Type B pancreatic cell (in vitro differentiated cells): ENCODE measurements around the gene SAP130. TPM values are rescaled to one million over a fixed set of nuclear protein-coding genes. Genes with fewer than 3 reads are reported as not detected.

Experiments used
- DNase-seq: peaks from one replicate; pipeline ENCODE4 v3.0.0; 2021; ENCODE audit warnings: mixed read lengths; ENCODE audit not compliant: unreplicated experiment; ENCODE audit errors: extremely low spot score
- H3K27ac Mint-ChIP-seq: 2 replicates; pipeline ENCODE4 v1.8.0; 2021; ENCODE audit warnings: mild to moderate bottlenecking, mixed read lengths
- H3K27me3 Mint-ChIP-seq: 2 replicates; pipeline ENCODE4 v1.8.0; 2021; ENCODE audit warnings: mixed read lengths
- H3K36me3 Mint-ChIP-seq: 2 replicates; pipeline ENCODE4 v1.8.0; 2021; ENCODE audit warnings: mixed read lengths
- H3K4me1 Mint-ChIP-seq: one replicate; pipeline ENCODE4 v1.8.0; 2021; ENCODE audit warnings: mixed read lengths; ENCODE audit not compliant: unreplicated experiment
- H3K4me3 Mint-ChIP-seq: 2 replicates; pipeline ENCODE4 v1.8.0; 2021; ENCODE audit warnings: mild to moderate bottlenecking, mixed read lengths
- H3K9me3 Mint-ChIP-seq: 2 replicates; pipeline ENCODE4 v1.8.0; 2021; ENCODE audit warnings: mixed read lengths
- CTCF ChIP-seq: fragments of 200-600 bp; sonication (generic); conservative IDR thresholded peaks from 2 replicates; pipeline ENCODE4 v1.5.0; 2021; ENCODE audit warnings: antibody characterized with exemption, mild to moderate bottlenecking
- total RNA-seq: library from RNA; stranded (reverse); gene quantifications from 2 replicates; pipeline ENCODE4 v1.2.1, GENCODE V29; 2021; ENCODE audit warnings: low replicate concordance

Gene SAP130
- total RNA-seq, 1 donor from 2014 or later: 41.9 TPM

GRCh38 chr2:127961729-127962128 is 66.1 kb downstream of the SAP130 start:
- Mint-ChIP-seq H3K4me1 (no peaks in the 10 kb centered on the region), H3K36me3 (peaks cover 26% of the 10 kb centered on the region), H3K9me3 (no peaks in the 10 kb centered on the region), H3K4me3 (no peak overlapping the region), H3K27ac (no peak overlapping the region), H3K27me3 (no peaks in the 10 kb centered on the region)
- DNase-seq: no peak
- no peak for TF ChIP-seq CTCF

GRCh38 chr2:127957240-127957639 is 70.6 kb downstream of the SAP130 start:
- no peaks in the 10 kb centered on the region for H3K9me3 Mint-ChIP-seq
- no peak for DNase-seq
- peaks cover 22% of the 10 kb centered on the region for H3K36me3 Mint-ChIP-seq
- no peak for TF ChIP-seq CTCF
- no peaks in the 10 kb centered on the region for H3K4me1 Mint-ChIP-seq
- H3K27me3 Mint-ChIP-seq: no peaks in the 10 kb centered on the region
- no peak overlapping the region for H3K4me3 Mint-ChIP-seq
- no peak overlapping the region for H3K27ac Mint-ChIP-seq

GRCh38 chr2:127954857-127955256 is 73.0 kb downstream of the SAP130 start:
- H3K27ac Mint-ChIP-seq: no peak overlapping the region
- H3K4me3 Mint-ChIP-seq: no peak overlapping the region
- no peak for DNase-seq
- no peaks in the 10 kb centered on the region for H3K4me1 Mint-ChIP-seq
- TF ChIP-seq CTCF: no peak
- H3K36me3 Mint-ChIP-seq: peaks cover 18% of the 10 kb centered on the region
- H3K27me3 Mint-ChIP-seq: no peaks in the 10 kb centered on the region
- H3K9me3 Mint-ChIP-seq: no peaks in the 10 kb centered on the region

GRCh38 chr2:127953849-127954248 is 74.0 kb downstream of the SAP130 start:
- no peak overlapping the region for H3K27ac Mint-ChIP-seq

GRCh38 chr2:127953128-127953718 is 74.6 kb downstream of the SAP130 start:
- Mint-ChIP-seq H3K27ac (no peak overlapping the region), H3K4me3 (no peak overlapping the region), H3K4me1 (no peaks in the 10 kb centered on the region), H3K36me3 (peaks cover 13% of the 10 kb centered on the region), H3K9me3 (no peaks in the 10 kb centered on the region), H3K27me3 (no peaks in the 10 kb centered on the region)
- TF ChIP-seq CTCF: no peak
- DNase-seq: no peak

More at GRCh38 chr2:127953849-127954248, 74.0 kb downstream of the SAP130 start:
- no peak overlapping the region for H3K4me3 Mint-ChIP-seq
- no peaks in the 10 kb centered on the region for H3K4me1 Mint-ChIP-seq
- H3K9me3 Mint-ChIP-seq: no peaks in the 10 kb centered on the region
- DNase-seq: no peak
- TF ChIP-seq CTCF: no peak
- peaks cover 13% of the 10 kb centered on the region for H3K36me3 Mint-ChIP-seq
- no peaks in the 10 kb centered on the region for H3K27me3 Mint-ChIP-seq

GRCh38 chr2:127951026-127951425 is 76.8 kb downstream of the SAP130 start:
- Mint-ChIP-seq H3K36me3 (peaks cover 13% of the 10 kb centered on the region), H3K27me3 (no peaks in the 10 kb centered on the region), H3K9me3 (no peaks in the 10 kb centered on the region), H3K27ac (no peak overlapping the region), H3K4me1 (no peaks in the 10 kb centered on the region), H3K4me3 (no peak overlapping the region)
- no peak for DNase-seq
- no peak for TF ChIP-seq CTCF
